Activated naive CD4-positive, alpha-beta T cell treated with anti-CD3 and anti-CD28 coated beads, Interleukin-2, amount 50 U/mL, for 16 hours (primary cell): ENCODE data around the gene PRUNE2.

Experiments
- DNase-seq: peaks from one replicate; pipeline ENCODE4 v3.0.0-alpha.2; 2020

PRUNE2 gene

GRCh38 chr9:76725885-76726284 lies 180.0 kb downstream of the PRUNE2 start:
- no peak for DNase-seq

- DNase-seq, result no peak
Observed at GRCh38 chr9:76725011-76725546, 180.8 kb downstream of the PRUNE2 start.

GRCh38 chr9:76720245-76720644 lies 185.7 kb downstream of the PRUNE2 start:
- DNase-seq, result no peak

- no peak for DNase-seq
Observed at GRCh38 chr9:76718166-76718565, 187.7 kb downstream of the PRUNE2 start.

- no peak for DNase-seq
Observed at GRCh38 chr9:76717613-76718012, 188.3 kb downstream of the PRUNE2 start.

GRCh38 chr9:76717176-76717575 lies 188.7 kb downstream of the PRUNE2 start:
- no peak for DNase-seq

GRCh38 chr9:76716085-76716672 lies 189.7 kb downstream of the PRUNE2 start:
- no peak for DNase-seq

GRCh38 chr9:76713381-76713780 lies 192.5 kb downstream of the PRUNE2 start:
- DNase-seq, result no peak

- DNase-seq, result no peak
Observed at GRCh38 chr9:76709020-76709419, 196.9 kb downstream of the PRUNE2 start.

GRCh38 chr9:76707510-76707909 lies 198.4 kb downstream of the PRUNE2 start:
- no peak for DNase-seq

GRCh38 chr9:76704593-76705204 lies 201.2 kb downstream of the PRUNE2 start:
- DNase-seq, result no peak

- no peak for DNase-seq
Observed at GRCh38 chr9:76703270-76703669, 202.6 kb downstream of the PRUNE2 start.

GRCh38 chr9:76701441-76702039 lies 204.4 kb downstream of the PRUNE2 start:
- DNase-seq, result no peak

GRCh38 chr9:76700916-76701315 lies 205.0 kb downstream of the PRUNE2 start:
- no peak for DNase-seq

GRCh38 chr9:76699971-76700370 lies 205.9 kb downstream of the PRUNE2 start:
- no peak for DNase-seq

- DNase-seq, result no peak
Observed at GRCh38 chr9:76697554-76697953, 208.4 kb downstream of the PRUNE2 start.

GRCh38 chr9:76697081-76697480 lies 208.8 kb downstream of the PRUNE2 start:
- no peak for DNase-seq

GRCh38 chr9:76693912-76694311 lies 212.0 kb downstream of the PRUNE2 start:
- no peak for DNase-seq

GRCh38 chr9:76692458-76693129 lies 213.3 kb downstream of the PRUNE2 start:
- DNase-seq, result no peak

- DNase-seq, result no peak
Observed at GRCh38 chr9:76691517-76692313, 214.2 kb downstream of the PRUNE2 start.

GRCh38 chr9:76690973-76691370 lies 214.9 kb downstream of the PRUNE2 start:
- DNase-seq, result no peak

- DNase-seq, result no peak
Observed at GRCh38 chr9:76690246-76690972, 215.5 kb downstream of the PRUNE2 start.
